CD4-positive, alpha-beta T cell treated with Interleukin-6 for 4 hours (primary cell): ENCODE data around the gene NHERF2.

Source experiments
- DNase-seq: peaks from one replicate; pipeline ENCODE4 v3.0.0-alpha.2; 2020; ENCODE audit warnings: mixed read lengths

Gene NHERF2

DNA sequence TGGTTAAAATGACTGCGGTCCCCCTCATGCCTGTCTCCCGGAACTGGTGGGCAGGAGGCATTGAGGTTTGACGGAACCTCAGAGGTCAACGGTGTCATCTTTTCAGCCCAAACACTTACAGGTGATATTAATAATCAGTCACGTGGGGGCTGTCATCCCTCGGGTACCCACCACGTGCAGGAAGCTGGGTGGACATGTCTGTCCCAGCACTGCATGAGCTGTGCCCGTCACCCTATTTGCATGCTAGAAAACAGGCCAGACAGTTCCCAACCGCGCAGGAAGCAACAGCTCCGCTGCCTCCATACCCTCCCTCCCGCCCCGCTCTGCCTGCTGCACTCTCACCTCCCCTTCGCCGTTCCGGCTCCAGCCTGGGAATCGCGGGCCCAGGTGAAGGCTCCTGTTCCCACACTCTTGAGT lies 35.6 kb upstream of the NHERF2 start:
- peak; percentile 70 for DNase-seq

DNA sequence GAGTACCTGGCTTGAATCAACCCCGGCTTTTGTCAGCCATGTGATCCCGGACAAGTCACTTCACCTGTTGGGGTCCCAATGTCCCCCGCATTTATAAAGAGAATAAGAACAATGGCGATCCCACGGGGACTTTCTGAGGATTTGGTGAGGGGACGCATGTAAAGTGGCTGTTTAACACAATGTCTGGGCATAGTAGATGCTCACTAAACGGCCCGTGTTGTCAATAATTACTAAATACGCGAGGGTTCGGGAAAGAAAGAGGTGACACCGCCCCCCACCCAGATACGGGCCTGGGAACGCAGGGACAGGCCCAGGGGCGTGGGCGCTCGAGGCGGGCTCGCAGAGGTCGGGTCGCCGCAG lies 35.1 kb upstream of the NHERF2 start:
- no peak for DNase-seq

DNA sequence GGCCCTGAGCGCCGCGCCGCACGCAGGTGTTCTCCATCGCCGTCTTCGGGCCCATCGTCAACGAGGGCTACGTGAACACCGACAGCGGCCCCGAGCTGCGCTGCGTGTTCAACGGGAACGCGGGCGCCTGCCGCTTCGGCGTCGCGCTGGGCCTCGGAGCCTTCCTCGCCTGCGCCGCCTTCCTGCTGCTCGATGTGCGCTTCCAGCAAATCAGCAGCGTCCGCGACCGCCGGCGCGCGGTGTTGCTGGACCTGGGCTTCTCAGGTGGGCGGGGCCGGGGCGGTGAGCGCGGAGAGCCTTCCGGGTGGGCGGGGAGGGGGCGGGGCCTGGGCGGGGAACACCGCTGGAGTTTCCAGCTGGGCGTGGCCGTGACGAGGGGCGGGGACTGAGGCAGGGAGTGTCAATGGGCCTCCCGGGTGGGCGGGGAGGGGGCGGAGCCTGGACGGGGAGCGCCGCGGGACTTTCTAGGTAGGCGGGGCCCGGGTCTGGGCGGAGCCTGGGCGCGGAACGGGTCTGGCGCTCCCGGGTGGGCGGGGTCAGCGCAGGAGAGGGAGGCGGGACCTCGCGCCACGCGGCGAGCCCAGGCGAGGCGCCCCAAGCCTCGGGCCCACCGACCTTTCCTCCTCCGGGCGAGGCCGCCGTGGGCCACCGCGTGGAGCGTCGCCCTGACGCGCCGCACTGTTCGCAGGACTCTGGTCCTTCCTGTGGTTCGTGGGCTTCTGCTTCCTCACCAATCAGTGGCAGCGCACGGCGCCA lies 34.6 kb upstream of the NHERF2 start:
- peak; percentile 99 for DNase-seq

- no peak for DNase-seq
These were observed 33.9 kb upstream of the NHERF2 start for GRCh38 chr16:1992704-1993317.

- DNase-seq: no peak
These were observed 33.0 kb upstream of the NHERF2 start for GRCh38 chr16:1993731-1994131.

GRCh38 chr16:1997494-1998359 lies 29.0 kb upstream of the NHERF2 start:
- DNase-seq: no peak

DNA sequence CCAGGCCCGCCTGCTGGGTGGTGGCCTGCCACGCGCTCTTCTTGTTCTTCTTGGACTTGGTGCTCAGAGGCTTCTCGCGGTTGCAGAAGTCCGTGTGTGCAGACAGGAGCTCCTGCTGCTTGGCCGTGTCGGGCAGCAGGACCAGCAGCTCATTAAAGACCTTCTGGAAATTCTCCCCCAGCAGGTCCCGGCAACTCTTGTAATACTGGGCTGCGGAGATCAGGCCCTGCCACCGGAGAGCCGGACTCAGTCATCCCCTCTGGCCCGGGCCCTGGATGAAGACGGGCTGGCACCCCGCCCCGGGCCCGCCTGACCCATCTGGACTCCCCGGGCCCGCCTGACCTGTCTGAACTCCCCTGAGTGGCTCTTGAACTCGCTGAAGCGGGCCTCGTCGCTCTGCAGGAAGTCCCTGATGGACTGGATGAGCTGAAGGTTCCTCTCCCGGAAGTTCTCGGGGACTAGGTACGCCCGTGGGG lies 28.3 kb upstream of the NHERF2 start:
- no peak for DNase-seq

DNA sequence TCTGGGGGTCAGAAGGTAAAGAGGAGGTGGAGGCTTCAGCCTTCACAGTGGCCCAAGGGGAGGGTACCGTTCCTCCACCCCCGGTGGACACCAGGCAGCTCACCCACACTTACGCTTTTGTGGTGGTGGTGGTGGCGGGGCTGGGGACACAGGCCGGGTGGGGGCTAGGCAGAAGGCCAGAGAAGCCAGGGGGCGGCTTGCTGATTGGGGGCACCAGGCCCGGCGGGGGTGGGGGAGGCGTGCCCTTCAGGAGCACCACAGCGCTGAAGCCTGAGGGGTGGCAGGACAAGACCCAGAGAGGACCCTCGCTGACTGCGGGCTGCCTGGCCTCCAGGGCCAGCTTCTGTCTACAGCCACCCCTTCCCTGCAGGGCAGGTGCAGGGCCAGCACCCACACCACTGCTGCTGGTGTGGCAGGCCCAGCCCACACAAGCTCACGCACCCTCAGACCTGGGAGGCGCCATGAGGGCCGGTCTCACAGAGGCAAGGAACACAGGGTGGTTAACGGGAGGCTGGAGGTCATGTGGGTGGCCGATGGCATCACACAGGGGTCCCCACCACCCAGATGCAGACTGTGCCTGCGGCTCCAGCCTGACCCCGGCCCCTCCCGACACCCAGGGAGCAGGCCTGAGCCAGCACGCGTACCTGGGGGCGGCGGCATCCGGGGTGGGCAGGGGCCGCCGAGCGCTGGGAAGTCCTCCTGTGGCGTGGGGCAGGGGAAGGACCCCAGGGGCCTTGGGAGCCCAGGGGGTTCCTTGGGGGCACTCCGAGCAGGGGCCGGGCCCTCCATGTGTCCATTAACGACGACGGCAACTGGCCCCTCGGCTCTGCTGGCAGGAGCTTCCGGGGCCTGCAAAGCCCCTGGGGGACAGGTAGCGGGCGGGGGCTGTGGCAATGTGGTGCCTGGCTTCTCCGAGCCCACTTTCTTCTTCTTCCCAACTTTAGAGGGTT lies 27.6 kb upstream of the NHERF2 start:
- no peak for DNase-seq

GRCh38 chr16:1999866-2000514 lies 26.7 kb upstream of the NHERF2 start:
- no peak for DNase-seq

DNA sequence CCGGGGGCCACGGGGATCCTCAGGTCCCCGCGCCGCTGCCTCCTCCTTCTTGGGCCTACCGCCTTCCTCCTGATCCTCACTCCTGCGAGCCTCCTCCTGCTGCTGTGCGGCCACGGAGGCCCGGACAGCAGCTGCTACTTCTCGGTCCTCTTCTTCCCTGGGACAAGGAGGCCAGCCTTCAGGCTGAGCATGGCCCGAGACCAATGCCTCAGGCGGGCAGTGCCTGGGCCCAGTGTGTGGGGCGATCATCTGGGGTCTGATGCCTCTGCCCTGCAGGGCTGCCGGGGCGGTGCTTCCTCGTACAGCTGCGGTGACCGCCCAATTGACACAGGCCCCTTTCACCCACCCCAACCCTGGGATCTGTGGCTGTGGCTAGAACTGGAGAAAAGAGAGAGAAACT lies 25.7 kb upstream of the NHERF2 start:
- DNase-seq: no peak

DNA sequence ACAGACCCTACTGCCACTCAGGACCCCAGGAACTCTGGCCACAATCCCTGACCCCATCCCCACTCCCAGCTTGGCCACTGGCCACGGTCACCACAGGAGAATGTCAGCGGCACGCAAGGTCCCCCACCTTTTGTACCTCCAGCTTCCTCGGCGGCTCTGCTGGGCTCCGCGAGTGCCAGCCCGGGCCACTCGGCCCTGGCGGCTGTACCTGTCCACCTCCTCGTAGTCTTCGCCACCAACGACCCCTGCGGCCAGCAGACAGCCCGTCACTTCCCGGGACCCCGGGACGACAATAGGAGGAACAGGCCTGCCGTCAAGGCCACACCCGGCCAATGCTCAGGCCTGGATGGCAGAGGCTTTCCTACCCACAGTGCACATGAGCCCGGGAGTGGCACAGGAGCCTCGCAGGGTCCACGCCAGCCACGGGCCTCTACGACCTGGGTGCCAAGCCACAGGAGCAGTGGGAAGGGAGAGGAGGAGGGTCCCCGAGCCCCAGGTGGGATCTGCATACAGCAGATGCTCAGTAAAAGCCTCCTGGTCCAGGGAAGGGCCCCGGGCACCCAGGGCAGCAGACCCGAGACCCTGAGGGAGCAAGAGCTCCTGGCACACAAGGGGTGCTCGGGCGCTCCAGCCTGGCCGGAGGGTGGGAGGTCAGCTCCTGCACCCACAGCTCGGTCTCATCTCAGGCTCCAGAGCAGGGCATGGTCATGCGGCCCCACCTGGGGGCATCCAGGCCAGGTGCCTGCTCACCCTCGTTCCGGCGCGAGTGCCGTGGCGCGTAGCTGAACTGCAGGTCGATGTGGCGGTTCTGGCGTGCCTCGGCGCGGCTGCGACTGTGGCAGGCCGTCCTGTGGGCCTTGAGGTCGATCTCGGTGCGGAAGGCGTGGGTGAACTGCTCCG lies 25.0 kb upstream of the NHERF2 start:
- DNase-seq: no peak

GRCh38 chr16:2002406-2003230 lies 24.1 kb upstream of the NHERF2 start:
- DNase-seq: no peak

GRCh38 chr16:2003231-2003826 lies 23.4 kb upstream of the NHERF2 start:
- no peak for DNase-seq

GRCh38 chr16:2003827-2004641 lies 22.7 kb upstream of the NHERF2 start:
- DNase-seq: peak; percentile 88

DNA sequence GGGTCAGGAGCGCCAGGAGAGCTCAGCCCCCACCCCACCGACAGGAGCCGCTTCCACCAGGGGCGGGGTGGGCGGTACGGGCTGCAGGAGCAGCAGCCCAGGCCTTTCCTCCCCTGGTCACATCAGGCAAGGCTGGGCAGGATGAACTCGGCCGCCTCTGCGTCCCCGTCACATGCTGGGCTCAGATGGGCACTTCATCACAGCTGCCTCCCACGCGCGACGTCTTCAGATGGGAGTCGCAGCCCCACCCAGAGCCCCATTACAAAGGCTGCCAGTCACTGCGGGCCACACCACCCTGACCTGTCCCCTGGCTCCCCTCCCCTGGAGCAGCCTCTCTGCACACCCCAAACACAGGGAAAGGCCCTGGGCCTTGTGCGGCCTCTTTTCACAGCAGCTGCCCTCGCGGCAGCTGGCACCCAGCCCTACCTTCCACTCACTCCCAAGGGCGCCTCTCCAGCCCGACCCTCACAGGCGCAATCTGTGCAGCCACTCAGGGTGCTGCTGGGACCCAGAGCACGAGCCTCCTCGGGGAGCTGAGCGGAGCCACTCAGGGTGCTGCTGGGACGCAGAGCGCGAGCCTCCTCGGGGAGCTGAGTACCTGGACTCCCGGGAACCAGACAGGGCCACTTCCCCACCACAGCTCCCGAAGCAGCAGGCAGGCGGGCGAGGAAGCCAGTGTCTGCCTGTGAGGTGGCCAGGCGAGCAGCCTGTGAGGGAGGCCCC lies 21.7 kb upstream of the NHERF2 start:
- no peak for DNase-seq

DNA sequence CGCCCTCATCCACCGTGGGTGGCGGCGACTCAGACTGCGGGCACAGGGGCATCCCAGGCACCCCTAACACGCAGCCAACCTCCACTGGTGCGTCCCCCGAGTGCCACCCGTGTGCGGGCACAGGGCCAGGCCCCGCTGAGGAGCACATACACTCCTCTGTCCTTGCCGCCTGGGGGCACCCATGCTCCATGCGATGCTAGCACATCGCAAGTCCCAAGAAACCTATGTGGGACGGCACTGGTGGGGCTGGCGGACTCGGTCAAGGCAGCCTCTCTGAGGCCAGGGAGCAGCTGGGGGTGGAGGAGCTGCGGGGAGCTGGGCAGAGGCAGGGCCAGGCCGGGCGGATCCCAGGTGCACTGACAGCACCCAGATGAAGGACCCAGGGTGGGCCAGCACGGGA lies 21.1 kb upstream of the NHERF2 start:
- no peak for DNase-seq

- no peak for DNase-seq
These were observed 20.4 kb upstream of the NHERF2 start for GRCh38 chr16:2006317-2006716.
